ENCODE results near the gene SCMH1. TPM values are rescaled to one million over a fixed set of nuclear protein-coding genes. Genes with fewer than 3 reads are reported as not detected.

The SCMH1 gene
- total RNA-seq, 1 experiment from 2014 or later = 28.0 TPM

DNA sequence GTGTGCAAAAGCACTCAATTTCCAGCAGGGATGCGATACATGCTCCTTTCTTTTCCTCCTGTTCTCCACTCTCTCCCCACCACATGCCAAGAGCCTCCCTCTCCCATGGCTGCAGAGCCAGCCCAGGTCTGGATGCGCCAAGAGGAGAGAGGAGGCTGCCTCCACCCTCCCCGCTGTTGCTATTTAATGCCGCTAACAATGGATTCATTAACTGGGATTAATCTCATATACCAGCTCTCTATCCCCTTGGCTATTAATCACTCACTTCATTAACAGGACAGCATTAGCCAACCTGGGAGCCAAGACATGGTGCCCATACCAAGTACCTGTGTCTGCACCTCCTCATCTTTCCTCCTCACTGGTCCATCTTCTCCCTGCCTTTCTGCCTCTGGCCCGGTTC is 49.1 kb upstream of the SCMH1 start (continued):
- TF ChIP-seq, protein P1, sequence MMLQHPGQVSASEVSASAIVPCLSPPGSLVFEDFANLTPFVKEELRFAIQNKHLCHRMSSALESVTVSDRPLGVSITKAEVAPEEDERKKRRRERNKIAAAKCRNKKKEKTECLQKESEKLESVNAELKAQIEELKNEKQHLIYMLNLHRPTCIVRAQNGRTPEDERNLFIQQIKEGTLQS (IDR thresholded peaks at IDR 0.05) = no peak
- no peak for TF ChIP-seq CBX3 (IDR thresholded peaks at IDR 0.05; ENCODE audit: low read depth)
- TF ChIP-seq, protein P2, sequence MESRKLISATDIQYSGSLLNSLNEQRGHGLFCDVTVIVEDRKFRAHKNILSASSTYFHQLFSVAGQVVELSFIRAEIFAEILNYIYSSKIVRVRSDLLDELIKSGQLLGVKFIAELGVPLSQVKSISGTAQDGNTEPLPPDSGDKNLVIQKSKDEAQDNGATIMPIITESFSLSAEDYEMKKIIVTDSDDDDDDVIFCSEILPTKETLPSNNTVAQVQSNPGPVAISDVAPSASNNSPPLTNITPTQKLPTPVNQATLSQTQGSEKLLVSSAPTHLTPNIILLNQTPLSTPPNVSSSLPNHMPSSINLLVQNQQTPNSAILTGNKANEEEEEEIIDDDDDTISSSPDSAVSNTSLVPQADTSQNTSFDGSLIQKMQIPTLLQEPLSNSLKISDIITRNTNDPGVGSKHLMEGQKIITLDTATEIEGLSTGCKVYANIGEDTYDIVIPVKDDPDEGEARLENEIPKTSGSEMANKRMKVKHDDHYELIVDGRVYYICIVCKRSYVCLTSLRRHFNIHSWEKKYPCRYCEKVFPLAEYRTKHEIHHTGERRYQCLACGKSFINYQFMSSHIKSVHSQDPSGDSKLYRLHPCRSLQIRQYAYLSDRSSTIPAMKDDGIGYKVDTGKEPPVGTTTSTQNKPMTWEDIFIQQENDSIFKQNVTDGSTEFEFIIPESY (IDR thresholded peaks at IDR 0.05; ENCODE audit: extremely low read depth, insufficient replicate concordance, low read length) = no peak
- no peak for TF ChIP-seq SRF (IDR thresholded peaks at IDR 0.05; ENCODE audit: low read depth)
- TF ChIP-seq ELF1 (IDR thresholded peaks at IDR 0.05; ENCODE audit: borderline replicate concordance, low read depth) = no peak
- no peak for TF ChIP-seq EZH2phosphoT487 (IDR thresholded peaks at IDR 0.05; ENCODE audit: borderline replicate concordance)
- no peak for TF ChIP-seq EZH2 (IDR thresholded peaks at IDR 0.05)
- TF ChIP-seq JUND (IDR thresholded peaks at IDR 0.05) = no peak

DNA sequence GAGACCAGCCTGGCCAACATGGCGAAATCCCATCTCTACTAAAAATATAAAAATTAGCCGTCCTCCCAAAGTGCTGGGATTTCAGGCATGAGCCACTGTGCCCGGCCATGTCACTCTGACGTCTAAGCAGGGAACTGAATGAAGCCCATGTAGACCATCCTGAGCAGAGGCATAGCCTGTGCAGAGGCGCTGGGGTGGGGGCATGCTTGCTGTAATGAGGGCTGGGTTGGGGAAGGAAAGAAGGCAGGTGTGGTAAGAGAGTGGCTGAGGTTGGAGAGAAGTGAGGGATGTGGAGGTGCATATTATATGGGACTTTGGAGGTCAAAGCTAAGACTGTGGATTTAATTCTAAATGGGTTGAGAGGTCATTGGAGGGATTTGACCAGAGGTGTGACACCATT is 47.1 kb upstream of the SCMH1 start:
- no peaks in the 10 kb centered on the region for H3K4me1 ChIP-seq (ENCODE audit: control insufficient read depth in 1 of 2, insufficient read depth in 2 of 2, low read length in 2 of 2)
- intact Hi-C loops (cut with micrococcal nuclease) = no loop called here
- peaks cover 48% of the 10 kb centered on the region for H3K27me3 ChIP-seq (ENCODE audit: insufficient read depth, low read length)
- ATAC-seq (no peak), DNase-seq (ENCODE audit: low read depth, low spot score) (no peak)
- no peak overlapping the region for H3K9ac ChIP-seq (ENCODE audit: low read length)
- H3K4me3 ChIP-seq (replicated peaks in 1 of 2; ENCODE audit: low read depth in 1 of 2, low read length in 2 of 2) = no peak overlapping the region
- no peak overlapping the region for H2AFZ ChIP-seq (ENCODE audit: low read depth, low read length, poor library complexity, severe bottlenecking)
- CTCF ChIA-PET = interaction anchor here (1.1 kb wide), 1 partner anchor 143 kb away, joined by 3 read pairs; no protein-coding TSS in a partner anchor
- no peak overlapping the region for H3K27ac ChIP-seq (ENCODE audit: low read depth, low read length)
- H3K4me2 ChIP-seq (ENCODE audit: low read length) = no peak overlapping the region
- BruUV-seq (replicated peaks) = no TSS peak
- H3K79me2 ChIP-seq (ENCODE audit: insufficient read depth, low read length) = no peaks in the 10 kb centered on the region
- no peaks in the 10 kb centered on the region for H3K9me2 ChIP-seq (ENCODE audit: insufficient read depth)
- TF ChIP-seq, protein P3, sequence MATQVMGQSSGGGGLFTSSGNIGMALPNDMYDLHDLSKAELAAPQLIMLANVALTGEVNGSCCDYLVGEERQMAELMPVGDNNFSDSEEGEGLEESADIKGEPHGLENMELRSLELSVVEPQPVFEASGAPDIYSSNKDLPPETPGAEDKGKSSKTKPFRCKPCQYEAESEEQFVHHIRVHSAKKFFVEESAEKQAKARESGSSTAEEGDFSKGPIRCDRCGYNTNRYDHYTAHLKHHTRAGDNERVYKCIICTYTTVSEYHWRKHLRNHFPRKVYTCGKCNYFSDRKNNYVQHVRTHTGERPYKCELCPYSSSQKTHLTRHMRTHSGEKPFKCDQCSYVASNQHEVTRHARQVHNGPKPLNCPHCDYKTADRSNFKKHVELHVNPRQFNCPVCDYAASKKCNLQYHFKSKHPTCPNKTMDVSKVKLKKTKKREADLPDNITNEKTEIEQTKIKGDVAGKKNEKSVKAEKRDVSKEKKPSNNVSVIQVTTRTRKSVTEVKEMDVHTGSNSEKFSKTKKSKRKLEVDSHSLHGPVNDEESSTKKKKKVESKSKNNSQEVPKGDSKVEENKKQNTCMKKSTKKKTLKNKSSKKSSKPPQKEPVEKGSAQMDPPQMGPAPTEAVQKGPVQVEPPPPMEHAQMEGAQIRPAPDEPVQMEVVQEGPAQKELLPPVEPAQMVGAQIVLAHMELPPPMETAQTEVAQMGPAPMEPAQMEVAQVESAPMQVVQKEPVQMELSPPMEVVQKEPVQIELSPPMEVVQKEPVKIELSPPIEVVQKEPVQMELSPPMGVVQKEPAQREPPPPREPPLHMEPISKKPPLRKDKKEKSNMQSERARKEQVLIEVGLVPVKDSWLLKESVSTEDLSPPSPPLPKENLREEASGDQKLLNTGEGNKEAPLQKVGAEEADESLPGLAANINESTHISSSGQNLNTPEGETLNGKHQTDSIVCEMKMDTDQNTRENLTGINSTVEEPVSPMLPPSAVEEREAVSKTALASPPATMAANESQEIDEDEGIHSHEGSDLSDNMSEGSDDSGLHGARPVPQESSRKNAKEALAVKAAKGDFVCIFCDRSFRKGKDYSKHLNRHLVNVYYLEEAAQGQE (IDR thresholded peaks at IDR 0.05; ENCODE audit: low read depth) = no peak
- TF ChIP-seq, protein P4, sequence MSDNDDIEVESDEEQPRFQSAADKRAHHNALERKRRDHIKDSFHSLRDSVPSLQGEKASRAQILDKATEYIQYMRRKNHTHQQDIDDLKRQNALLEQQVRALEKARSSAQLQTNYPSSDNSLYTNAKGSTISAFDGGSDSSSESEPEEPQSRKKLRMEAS (IDR thresholded peaks at IDR 0.05) = no peak
- H3K36me3 ChIP-seq (ENCODE audit: control insufficient read depth in 1 of 2, insufficient read depth in 2 of 2, low read length in 2 of 2) = no peaks in the 10 kb centered on the region
- RAD21 ChIA-PET (ENCODE audit: low non-redundant PET in 1 of 2, low total read pairs in 2 of 2, uncharacterized antibody in 2 of 2, unreplicated experiment in 2 of 2) = no interaction called here
- POLR2A ChIA-PET = no interaction called here
- H4K20me1 ChIP-seq (ENCODE audit: insufficient read depth) = no peaks in the 10 kb centered on the region
- H3K9me3 ChIP-seq (ENCODE audit: control insufficient read depth in 1 of 2, insufficient read depth in 1 of 2, low read depth in 1 of 2, low read length in 2 of 2) = no peaks in the 10 kb centered on the region
